GM21737 (cell line): ENCODE results near the gene CA6.
A peak's percentile ranks its signal among the peaks of the same experiment; 100 is the strongest.
"Not testable (repeated sequence)": the region's sequence is repeated elsewhere in the genome, so short reads cannot be mapped to it uniquely, and the experiment has no call there.

Experiments used
- ATAC-seq: cut with Tn5 transposase; IDR thresholded peaks from one replicate; pipeline ENCODE4 v1.9.1; 2021; ENCODE audit warnings: mild to moderate bottlenecking, moderate library complexity; ENCODE audit not compliant: unreplicated experiment

CA6 gene

DNA sequence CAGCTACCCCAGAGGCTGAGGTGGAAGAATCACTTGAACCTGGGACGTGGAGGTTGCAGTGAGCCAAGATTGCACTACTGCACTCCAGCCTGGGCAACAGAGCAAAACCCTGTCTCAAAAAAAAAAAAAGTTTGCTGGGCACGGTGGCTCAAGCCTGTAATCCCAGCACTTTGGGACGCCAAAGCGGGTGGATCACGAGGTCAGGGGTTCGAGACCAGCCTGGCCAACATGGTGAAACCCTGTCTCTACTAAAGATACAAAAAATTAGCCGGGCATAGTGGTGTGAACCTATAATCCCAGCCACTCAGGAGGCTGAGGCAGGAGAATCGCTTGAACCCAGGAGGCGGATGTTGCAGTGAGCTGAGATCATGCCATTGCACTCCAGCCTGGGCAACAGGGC lies 23.2 kb downstream of the CA6 start:
- ATAC-seq: not testable (repeated sequence)

DNA sequence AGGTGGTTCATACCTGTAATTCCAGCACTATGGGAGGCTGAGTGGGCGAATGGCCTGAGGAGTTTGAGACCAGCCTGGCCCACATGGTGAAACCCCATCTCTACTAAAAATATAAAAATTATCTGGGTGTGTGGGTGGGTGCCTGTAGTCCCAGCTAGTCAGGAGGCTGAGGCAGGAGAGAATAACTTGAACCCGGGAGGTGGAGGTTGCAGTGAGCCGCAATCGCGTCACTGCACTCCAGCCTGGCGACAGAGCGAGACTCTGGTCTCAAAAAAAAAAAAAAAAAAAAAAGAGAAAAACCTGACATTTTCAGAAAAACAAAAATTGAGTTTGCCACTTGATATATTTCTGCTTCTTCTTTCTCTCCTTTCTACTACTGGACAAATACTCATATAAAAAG lies 24.3 kb downstream of the CA6 start:
- ATAC-seq: no peak

DNA sequence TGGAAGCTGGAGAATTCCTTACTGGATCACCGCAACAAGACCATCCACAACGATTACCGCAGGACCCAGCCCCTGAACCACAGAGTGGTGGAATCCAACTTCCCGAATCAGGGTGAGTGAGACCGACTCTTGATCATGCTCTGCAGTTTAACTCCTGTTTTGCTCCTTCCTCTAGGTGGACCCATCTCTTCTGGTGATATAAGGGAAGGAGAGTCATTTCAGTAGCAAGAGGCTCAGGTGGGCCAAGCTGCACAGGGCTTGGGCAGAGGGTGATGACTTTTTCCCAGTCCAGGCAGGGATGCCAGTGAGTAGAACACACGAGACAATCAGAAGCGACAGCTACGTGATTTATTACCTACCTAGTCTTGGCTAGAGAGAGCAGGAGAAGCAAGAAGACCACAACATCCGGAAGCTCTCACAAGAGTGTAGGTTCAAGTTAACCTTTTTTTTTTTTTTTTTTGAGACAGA lies 25.2 kb downstream of the CA6 start:
- no peak for ATAC-seq

DNA sequence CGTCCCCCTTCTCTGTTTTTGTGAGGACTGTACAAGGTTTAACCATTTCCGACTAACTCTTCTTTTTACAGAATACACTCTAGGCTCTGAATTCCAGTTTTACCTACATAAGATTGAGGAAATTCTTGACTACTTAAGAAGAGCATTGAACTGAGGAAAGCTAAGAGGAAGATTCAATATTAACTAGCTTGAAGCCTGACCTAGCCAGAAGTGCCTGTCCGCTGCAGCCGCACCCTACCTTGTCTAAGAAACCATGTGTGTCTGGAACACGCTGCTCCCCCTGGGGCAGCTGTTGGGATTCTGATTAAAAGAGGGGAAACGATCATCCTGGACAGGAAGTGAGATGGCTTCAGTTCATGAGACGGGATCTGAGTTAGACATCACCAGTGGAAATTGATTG lies 28.9 kb downstream of the CA6 start:
- ATAC-seq: no peak

DNA sequence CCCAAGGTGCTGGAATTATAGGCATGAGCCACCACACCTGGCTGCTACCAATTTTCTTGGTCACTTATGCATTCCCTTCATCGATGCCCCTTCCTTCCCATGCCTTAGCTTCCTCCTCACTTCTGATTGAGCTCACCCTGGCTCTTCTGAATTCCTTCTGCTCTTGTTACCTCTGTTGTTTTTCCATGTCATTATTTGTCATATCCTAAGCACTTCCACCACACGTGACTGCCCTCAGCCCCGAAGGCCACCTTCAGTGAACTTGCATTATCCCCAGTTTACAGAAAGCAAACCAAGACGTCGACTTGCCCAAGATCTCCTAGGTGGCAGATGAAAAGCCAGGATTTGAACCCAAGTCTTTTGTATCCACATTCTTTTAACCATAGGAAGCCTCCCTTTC lies 30.7 kb downstream of the CA6 start:
- ATAC-seq: no peak

DNA sequence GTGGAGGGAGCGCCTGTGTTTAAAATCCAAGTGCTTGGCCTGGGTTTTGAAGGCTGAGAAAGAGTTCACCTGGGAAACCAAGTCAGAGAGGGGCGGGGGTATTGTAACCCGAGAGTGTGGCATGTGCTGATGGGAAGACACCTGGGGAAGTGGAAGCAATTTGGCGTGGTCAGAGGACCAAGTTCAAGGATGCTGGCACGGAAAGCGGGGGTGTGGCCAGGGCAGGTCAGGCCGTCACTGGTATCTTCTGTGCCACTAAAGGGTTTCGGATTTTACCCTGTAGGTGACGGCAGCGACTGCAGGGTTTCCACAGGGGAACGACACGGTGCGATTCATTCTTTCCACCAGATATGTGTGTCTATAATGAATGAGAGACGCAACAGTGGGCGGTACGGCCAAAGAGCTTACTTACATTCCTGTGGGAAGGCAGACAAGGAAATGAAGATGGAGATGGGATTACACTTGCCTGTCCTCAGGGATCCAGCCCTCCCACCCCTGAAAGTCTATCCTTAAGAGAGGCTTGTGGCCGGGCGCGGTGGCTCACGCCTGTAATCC lies 31.3 kb downstream of the CA6 start:
- no peak for ATAC-seq

DNA sequence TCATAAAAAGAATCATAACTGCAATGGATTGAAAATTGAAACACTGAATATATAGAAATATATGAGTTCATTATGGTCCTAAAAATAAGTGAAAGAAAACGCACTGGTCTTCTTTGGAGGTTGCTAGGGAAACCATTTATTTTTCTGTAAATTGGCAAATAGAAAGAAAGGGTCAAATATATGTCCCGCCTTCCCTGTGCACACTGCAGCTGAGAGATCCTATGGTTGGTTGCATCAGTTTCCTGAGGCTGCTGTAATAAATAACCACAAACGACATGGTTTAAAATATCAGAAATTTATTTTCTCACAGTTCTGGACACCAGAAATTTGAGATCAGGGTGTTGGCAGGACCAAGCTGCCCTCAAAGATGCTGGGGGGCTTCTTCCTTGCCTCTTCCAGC lies 35.0 kb downstream of the CA6 start:
- no peak for ATAC-seq

DNA sequence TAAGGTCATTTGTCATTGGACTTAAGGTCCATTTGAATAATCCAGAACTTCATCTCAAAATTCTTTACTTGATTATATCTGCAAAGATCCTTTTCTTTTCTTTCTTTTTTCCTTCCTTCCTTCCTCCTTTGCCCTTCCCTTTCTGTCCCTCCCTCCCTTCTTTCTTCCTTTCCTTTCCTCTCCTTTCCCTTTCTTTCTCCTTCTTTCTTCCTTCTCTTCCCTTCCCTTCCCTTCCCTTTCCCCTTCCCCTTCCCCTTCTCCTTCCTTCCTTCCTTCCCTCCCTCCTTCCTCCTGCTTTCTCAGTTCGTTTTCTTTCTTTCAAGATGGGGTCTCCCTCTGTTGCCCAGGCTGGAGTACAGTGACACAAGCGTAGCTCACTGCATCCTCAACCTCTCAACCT lies 35.5 kb downstream of the CA6 start:
- no peak for ATAC-seq

DNA sequence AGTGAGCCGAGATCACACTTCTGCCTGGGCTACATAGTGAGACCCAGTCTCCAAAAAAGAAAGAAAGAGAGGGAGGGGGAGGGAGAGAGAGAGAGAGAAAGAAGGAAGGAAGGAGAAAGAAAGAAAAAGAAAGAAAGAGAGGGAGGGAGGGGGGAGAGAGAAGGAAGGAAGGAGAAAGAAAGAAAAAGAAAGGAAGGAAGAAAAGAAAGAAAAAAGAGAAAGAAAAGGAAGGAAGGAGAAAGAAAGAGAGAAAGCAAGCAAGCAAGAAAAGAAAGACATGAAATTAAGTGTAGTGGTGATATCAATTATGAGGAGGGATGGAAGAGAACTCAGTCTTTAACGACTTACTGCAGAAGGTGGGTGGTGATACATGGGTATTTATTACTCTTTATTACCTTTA lies 38.5 kb downstream of the CA6 start:
- ATAC-seq: no peak

DNA sequence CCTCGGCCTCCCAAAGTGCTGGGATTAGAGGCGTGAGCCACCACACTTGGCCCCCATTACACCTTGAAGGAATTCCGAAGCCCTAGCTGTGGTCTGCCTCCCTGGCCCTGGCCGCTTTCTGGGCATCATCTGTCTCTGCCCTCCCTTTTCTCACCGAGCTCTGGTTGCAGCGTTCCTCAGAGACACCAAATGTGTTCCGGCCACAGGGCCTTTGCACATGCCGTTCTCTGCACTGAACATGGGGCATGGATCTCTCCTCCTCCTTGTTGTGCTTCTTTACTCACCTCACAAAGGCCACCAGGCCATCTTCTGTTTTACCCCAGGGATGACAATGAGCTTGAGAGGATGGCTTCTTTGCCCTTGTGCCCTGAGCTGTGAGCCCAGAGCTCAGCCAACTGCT lies 39.3 kb downstream of the CA6 start:
- no peak for ATAC-seq

DNA sequence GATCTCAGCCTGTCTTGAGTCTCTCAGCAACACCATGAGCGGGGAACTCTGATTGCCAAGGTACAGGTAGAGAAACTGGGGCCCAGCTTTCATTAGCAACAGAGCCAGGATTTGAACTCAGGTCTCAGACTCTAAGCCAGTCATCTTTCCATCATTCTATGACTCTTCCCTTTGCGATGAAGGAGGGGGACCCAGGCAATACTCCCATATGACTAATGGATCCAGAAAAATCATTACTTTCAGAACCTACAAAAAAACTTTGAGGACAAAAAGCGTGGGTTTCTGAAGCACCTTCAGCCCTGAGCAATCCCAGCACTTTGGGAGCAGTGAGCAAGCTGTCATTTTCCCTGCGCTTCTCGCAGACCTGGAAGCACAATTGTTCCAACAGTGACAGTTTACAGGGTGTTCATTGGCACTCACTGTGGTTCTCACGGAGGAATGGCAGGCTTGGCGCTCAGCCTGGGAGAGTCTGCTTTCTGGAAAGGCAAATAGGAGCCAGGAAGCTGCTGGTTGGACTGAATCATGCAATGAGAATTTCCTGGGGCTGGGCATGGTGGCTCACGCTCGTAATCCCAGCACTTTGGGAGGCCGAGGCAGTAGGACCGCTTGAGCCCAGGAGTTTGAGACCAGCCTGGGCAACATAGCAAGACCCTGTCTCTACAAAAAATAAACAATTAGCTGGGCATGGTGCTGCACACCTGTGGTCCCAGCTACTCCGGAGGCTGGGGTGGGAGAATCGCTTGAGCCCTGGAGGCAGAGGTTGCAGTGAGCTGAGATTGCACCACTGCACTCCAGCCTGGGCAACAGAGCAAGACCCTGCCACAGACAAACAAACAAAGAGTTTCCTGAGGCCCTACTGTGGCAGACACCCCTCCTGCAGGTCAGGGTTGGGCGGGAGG lies 40.5 kb downstream of the CA6 start:
- no peak for ATAC-seq

DNA sequence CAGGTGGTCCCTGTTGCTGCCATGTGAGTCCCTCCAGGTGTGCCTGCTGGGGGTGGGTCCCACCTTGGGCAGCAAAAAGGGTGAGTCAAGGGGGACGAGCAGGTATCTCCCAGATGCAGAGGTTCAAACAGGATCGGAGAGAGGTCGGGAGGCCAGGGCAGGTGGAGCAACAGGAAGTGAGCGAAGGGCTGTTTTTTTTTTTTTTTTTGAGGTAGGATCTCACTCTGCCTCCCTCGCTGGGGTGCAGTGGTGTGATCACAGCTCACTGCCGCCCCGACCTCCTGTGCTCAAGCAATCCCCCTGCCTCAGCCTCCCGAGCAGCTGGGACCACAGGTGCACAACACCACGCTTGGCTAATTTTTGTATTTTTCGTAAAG lies 41.1 kb downstream of the CA6 start:
- no peak for ATAC-seq

DNA sequence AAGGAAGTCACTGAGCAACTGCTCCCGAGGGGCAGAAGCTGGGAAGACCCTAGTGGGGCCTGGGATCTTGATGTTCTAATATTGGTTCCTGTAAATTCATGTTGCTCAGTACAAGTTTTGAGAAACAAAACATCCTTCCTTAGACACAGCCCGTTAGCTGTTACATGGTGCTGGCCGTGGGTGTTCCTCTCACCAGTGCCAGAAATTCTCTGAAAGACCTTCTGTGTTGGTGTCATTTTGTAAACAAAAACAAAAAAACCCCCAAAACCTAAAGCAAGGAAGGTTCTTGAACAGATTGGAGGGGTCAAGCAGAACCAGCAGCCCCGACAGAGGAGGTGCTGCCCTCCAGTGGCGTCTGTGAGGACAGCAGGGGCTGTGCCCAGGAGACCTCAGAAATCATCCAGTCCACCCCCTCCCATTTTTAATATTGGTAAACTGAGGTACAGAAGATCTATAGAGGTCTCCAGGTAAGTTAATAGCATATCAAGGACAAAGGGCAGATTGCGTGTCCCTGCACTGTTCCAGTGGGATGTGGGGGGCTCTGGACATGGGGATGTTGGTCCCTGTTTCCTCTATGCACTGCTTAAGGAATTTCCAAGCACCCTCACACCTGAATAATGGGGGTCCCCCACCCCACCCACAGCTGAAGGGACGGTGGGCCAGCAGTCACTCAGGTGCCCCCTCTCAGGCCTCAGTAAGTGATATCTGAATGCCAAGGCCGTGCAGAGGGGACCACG lies 42.4 kb downstream of the CA6 start:
- peak; percentile 66 for ATAC-seq

DNA sequence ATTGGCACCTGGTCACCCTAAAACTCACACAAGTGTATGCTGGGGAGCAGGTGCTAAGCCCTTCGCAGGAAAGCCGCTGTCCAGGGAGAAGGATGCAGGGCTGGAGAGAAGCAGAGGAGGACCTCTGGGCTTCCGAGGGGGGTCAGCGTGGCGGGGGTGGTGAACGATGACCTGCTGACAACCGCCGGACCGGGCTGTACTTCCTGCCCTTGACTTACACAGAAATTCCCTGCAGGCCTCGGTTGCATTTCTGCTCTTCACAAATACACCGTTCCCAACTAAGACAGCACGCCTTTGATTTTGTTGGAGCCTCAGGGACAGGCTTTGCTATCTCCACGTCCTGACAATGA lies 42.9 kb downstream of the CA6 start:
- ATAC-seq: no peak

DNA sequence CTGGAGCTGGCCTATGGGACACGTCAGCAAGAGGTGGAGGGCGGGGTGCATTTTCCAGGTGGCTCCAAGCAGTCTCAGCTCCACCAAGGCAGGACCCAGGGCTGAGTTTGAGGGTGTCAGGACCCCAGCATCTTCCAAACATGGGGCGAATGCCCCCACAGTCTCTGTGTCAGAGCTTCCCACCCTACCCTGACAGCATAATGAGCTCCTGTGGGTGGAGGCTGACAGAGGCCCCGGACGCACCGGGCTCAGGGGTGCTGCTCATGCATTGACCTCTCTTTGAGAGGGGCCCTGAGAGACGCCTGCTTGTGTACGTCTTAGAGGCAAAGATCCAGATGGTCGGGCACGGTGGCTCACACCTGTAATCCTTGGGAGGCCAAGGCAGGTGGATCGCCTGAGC lies 43.4 kb downstream of the CA6 start:
- ATAC-seq: no peak

DNA sequence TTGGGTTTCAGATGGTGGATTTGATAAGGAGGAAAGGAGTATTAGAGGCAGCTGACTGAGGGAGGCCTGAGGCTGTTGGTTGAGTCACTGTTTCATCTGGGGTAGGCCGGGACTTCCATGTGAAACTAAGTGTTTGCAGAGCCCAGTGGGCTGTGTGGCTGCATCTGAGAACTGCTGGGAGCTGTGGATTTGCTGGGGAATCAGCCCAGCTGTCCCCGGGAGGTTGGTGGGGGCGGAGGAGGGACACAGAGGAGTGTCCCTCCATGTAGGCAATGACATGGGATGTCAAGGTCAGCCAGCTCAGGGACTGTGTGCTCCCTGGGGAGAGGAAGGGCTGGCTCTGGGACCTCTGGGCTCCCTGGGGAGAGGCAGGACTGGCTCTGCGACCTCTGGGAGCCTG lies 44.2 kb downstream of the CA6 start:
- no peak for ATAC-seq

DNA sequence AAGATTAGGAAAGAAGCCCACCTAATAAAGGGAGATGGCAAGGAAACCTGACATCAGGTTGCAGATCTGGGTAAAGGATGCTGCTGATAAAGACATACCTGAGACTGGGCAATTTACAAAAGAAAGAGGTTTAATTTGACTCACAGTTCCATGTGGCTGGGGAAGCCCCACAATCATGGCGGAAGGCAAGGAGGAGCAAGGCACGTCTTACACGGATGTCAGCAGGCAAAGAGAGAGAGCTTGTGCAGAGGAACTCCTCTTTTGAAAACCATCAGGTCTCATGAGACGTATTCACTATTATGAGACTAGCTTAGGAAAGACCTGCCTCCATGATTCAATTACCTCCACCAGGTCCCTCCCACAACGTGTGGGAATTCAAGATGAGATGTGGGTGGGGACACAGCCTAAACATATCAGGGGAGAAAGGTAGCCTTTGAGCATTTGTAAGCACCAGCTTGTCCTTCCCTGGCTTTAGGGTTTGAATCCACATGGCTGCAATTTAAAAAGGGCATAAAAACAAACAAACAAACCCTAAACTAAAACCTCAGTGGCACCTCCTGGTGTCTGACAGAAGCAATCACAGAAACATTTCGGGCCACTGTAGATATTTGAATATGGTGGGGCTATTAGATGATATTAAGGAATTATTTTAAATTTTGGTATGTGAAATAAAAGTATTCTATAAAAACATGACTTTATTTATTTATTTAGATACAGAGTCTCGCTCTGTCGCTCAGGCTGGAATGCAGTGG lies 47.4 kb downstream of the CA6 start:
- no peak for ATAC-seq

DNA sequence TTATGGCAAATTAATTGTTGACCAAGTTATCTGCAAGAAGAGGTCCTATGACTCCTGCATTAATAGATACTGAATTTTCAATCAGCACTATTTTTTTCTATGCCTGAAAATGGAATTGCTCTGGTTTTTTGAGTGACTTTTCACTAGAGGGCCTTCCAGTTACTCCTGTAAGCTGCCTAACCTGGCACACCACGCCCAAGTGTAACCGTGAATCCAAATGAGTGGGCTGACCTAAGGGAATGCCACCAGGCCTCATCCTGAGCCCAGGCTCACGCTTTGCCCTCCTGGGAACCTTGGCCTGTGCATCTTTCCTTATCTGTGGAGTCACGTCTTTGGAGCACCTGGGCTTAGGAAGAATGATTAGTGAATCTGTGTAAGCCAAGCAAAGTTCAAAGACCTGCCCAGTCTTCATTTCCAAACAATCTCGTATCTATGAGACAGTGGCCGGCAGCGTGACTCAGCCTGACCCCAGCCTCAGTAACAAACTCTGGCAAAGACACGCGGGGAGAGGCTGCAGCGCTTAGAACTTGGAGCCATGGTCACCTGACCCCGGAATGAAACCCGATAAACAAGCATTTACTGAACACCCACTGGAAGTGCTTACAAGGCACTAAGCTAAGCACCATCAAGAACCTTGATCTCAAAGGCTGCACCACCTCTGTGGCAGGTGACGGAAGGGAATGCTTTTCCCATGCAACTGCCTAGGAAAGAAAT lies 48.5 kb downstream of the CA6 start:
- ATAC-seq: not testable (repeated sequence)

DNA sequence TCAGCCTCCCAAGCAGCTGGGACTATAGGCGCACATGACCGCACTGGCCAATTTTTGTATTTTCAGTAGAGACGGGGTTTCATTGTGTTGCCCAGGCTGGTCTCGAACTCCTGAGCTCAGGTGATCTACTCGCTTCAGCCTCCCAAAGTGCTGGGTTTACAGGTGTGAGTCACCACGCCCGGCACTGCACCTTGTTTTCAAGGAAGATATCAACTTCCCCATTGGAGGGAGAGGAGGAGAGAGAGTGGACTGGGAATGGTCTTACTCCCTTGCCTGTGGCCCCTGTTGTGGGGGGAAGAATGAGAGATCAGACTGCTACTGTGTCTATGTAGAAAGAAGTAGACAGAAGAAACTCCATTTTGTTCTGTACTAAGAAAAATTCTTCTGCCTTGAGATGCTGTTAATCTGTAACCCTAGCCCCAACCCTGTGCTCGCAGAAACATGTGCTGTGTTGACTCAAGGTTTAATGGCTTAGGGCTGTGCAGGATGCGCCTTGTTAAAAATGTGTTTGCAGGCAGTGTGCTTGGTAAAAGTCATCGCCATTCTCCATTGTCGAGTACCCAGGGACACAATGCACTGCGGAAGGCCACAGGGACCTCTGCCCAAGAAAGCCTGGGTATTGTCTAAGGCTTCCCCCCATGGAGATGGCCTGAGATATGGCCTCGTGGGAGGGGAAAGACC lies 56.0 kb downstream of the CA6 start:
- not testable (repeated sequence) for ATAC-seq

DNA sequence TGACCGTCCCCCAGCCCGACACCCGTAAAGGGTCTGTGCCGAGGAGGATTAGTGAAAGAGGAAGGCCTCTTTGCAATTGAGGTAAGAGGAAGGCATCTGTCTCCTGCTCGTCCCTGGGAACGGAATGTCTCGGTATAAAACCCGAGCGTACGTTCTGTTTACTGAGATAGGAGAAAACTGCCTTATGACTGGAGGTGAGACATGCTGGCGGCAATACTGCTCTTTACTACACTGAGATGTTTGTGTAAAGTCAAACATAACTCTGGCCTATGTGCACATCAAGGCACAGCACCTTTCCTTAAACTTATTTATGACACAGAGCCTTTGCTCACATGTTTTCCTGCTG lies 56.5 kb downstream of the CA6 start:
- not testable (repeated sequence) for ATAC-seq
